Endothelial cell (in vitro differentiated cells): Measurements from ENCODE around the gene MS4A6E. TPM values are rescaled to one million over a fixed set of nuclear protein-coding genes. Genes with fewer than 3 reads are reported as not detected.
"Not testable (repeated sequence)": the region's sequence is repeated elsewhere in the genome, so short reads cannot be mapped to it uniquely, and the experiment has no call there.

Experiments
- DNase-seq: peaks from one replicate; pipeline ENCODE4 v3.0.0; 2021; ENCODE audit warnings: low spot score
- H3K27ac Mint-ChIP-seq: one replicate; pipeline ENCODE4 v1.8.0; 2021; ENCODE audit warnings: mixed read lengths, inconsistent platforms; ENCODE audit not compliant: unreplicated experiment
- H3K27me3 Mint-ChIP-seq: one replicate; pipeline ENCODE4 v1.8.0; 2021; ENCODE audit warnings: mild to moderate bottlenecking, moderate library complexity, mixed read lengths, inconsistent platforms; ENCODE audit not compliant: unreplicated experiment
- H3K36me3 Mint-ChIP-seq: one replicate; pipeline ENCODE4 v1.8.0; 2021; ENCODE audit warnings: mild to moderate bottlenecking, low read depth, mixed read lengths, inconsistent platforms; ENCODE audit not compliant: unreplicated experiment
- H3K4me1 Mint-ChIP-seq: one replicate; pipeline ENCODE4 v1.8.0; 2021; ENCODE audit warnings: mild to moderate bottlenecking, mixed read lengths, inconsistent platforms; ENCODE audit not compliant: unreplicated experiment
- H3K4me3 Mint-ChIP-seq: one replicate; pipeline ENCODE4 v1.8.0; 2021; ENCODE audit warnings: mild to moderate bottlenecking, mixed read lengths, inconsistent platforms; ENCODE audit not compliant: unreplicated experiment
- H3K9me3 Mint-ChIP-seq: one replicate; pipeline ENCODE4 v1.8.0; 2021; ENCODE audit warnings: mixed read lengths, inconsistent platforms; ENCODE audit not compliant: unreplicated experiment
- CTCF ChIP-seq: fragments of 200-600 bp; sonication (generic); IDR thresholded peaks from one replicate; pipeline ENCODE4 v1.5.0; 2021; ENCODE audit warnings: antibody characterized with exemption; ENCODE audit not compliant: unreplicated experiment
- long read RNA-seq: library from polyadenylated mRNA; unstranded; transcript quantifications from one replicate; pipeline ENCODE4 v2.0.0, GENCODE V29; 2020; ENCODE audit not compliant: unreplicated experiment
- total RNA-seq: library from RNA; stranded (reverse); fragmentation: NEBNext Ultra II Directional; extraction: Animal tissue kit (Norgen Biotek cat#: 25700); gene quantifications from one replicate; pipeline ENCODE4 v1.2.1, GENCODE V29; 2021; ENCODE audit not compliant: unreplicated experiment

The MS4A6E gene
- total RNA-seq = not detected
- long read RNA-seq = 0 reads

- H3K27ac Mint-ChIP-seq = no peak within 1 kb of the TSS
- no peak within 1 kb of the TSS for H3K4me3 Mint-ChIP-seq
Observed at GRCh38 chr11:60326955-60327354, at the start of gene MS4A6E. Gene MS4A6E, plus strand, starts transcription at chr11:60327255. Its CDS starts 7,641 bp downstream, at chr11:60334896.

GRCh38 chr11:60280412-60280811 is 46.6 kb upstream of the MS4A6E start, which contains the start of gene MS4A4A:
Gene MS4A4A, plus strand, starts transcription at chr11:60280666. Its CDS starts 10 bp downstream, at chr11:60280676.
- no peak for DNase-seq
- Mint-ChIP-seq H3K27me3 (no peaks in the 10 kb centered on the region), H3K4me3 (no peak within 1 kb of the TSS), H3K27ac (no peak within 1 kb of the TSS), H3K9me3 (no peaks in the 10 kb centered on the region), H3K4me1 (peaks cover 5% of the 10 kb centered on the region), H3K36me3 (no peaks in the 10 kb centered on the region)
- TF ChIP-seq CTCF = no peak

More at GRCh38 chr11:60326955-60327354, at the start of gene MS4A6E:
- DNase-seq = no peak
- Mint-ChIP-seq H3K36me3 (no peaks in the 10 kb centered on the region), H3K4me1 (no peaks in the 10 kb centered on the region), H3K27me3 (peaks cover 2% of the 10 kb centered on the region), H3K9me3 (peaks cover 4% of the 10 kb centered on the region)
- no peak for TF ChIP-seq CTCF

DNA sequence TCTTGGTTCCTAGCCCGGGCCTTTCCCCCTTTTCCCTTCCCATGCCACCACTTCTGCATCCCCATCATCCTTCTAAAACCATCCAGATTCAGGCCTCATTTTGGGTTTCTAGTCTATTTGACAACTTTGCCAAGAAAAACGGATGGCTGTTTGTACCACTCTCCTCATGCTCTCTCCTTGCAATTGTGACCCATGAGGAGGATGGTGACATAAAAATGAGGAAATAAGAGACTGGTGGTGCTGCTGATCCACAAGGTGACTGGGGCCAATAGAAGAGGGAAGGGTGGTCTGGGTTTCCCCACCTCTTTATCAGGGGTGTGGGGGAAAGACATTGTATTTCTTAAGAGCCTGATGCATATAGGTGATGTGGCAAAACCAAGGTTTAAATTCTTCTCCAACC is 45.6 kb upstream of the MS4A6E start:
- no peak for TF ChIP-seq CTCF
- Mint-ChIP-seq H3K36me3 (no peaks in the 10 kb centered on the region), H3K27ac (no peak overlapping the region), H3K27me3 (no peaks in the 10 kb centered on the region), H3K9me3 (no peaks in the 10 kb centered on the region), H3K4me1 (peaks cover 8% of the 10 kb centered on the region), H3K4me3 (no peak overlapping the region)
- DNase-seq = no peak

GRCh38 chr11:60282286-60282685 is 44.8 kb upstream of the MS4A6E start:
- Mint-ChIP-seq H3K4me1 (peaks cover 8% of the 10 kb centered on the region), H3K27ac (no peak overlapping the region), H3K27me3 (no peaks in the 10 kb centered on the region), H3K4me3 (no peak overlapping the region), H3K9me3 (peaks cover under 1% of the 10 kb centered on the region), H3K36me3 (no peaks in the 10 kb centered on the region)
- TF ChIP-seq CTCF = no peak
- no peak for DNase-seq

DNA sequence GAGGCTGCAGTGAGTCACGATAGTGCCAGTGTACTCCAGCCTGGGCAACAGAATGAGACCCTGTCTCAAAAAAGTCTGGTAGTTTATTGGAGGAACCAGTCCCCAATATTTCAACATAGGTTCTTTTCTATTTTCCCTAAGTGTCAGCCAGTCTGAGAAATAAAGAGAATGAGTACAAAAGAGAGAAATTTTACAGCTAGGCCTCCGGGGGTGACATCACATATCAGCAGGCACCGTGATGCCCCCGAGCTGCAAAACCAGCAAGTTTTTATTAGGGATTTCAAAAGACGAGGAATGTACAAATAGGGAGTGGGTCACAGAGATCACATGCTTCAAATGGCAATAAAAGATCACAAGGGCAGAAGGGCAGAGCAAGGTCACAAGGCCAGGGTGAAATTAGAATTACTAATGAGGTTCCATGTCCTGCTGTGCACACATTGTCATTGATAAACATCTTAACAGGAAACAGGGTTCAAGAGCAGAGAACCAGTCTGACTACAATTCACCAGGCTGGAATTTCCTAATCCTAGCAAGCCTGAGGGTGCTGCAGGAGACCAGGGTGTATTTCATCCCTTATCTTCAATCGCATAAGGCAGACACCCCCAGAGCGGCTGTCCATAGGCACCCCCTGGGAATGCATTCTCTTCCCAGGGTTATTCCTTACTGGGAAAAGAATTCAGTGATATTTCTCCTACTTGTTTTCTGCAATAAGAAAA is 41.5 kb upstream of the MS4A6E start:
- not testable (repeated sequence) for H3K4me3 Mint-ChIP-seq, H3K27ac Mint-ChIP-seq, DNase-seq, H3K36me3 Mint-ChIP-seq, H3K27me3 Mint-ChIP-seq, H3K4me1 Mint-ChIP-seq, H3K9me3 Mint-ChIP-seq
